ENCODE data around the gene INO80D. TPM values are rescaled to one million over a fixed set of nuclear protein-coding genes. Genes with fewer than 3 reads are reported as not detected.

Gene INO80D
- total RNA-seq, 1 experiment from 2014 or later, result 21.7 TPM

- intact Hi-C loops (cut with micrococcal nuclease; ENCODE audit: unreplicated experiment), result no loop called here
- TF ChIP-seq EZH2 (IDR thresholded peaks at IDR 0.05; ENCODE audit: borderline replicate concordance, low read depth, low read length, poor library complexity, severe bottlenecking), result no peak
- TF ChIP-seq CTCF (conservative IDR thresholded peaks at IDR 0.05; ENCODE audit: low read depth, low read length), result no peak
- Histone ChIP-seq H3K27ac (ENCODE audit: low read depth, low read length, poor library complexity, severe bottlenecking) (no peak overlapping the region), H3K27me3 (replicated peaks; ENCODE audit: insufficient read depth, low read depth, low read length, poor library complexity) (no peaks in the 10 kb centered on the region), H3K9me3 (ENCODE audit: low read depth, low read length, poor library complexity, severe bottlenecking) (no peaks in the 10 kb centered on the region), H3K4me1 (ENCODE audit: insufficient read depth, low read length, poor library complexity, severe bottlenecking) (no peaks in the 10 kb centered on the region), H3K4me3 (ENCODE audit: low read depth, low read length, poor library complexity, severe bottlenecking) (no peak overlapping the region), H3K36me3 (ENCODE audit: insufficient read depth, low read length, poor library complexity, severe bottlenecking) (peaks cover 9% of the 10 kb centered on the region)
- POLR2A ChIA-PET (ENCODE audit: low non-redundant PET), result no interaction called here
- BruUV-seq (replicated peaks), result no TSS peak
- CTCF ChIA-PET, result no interaction called here
- peak; percentile 36 for DNase-seq (ENCODE audit: low spot score)
Measured at GRCh38 chr2:206054952-206055351, 31.0 kb downstream of the INO80D start.

- Histone ChIP-seq H3K4me1 (ENCODE audit: insufficient read depth, low read length, poor library complexity, severe bottlenecking) (no peaks in the 10 kb centered on the region), H3K9me3 (ENCODE audit: low read depth, low read length, poor library complexity, severe bottlenecking) (no peaks in the 10 kb centered on the region), H3K4me3 (ENCODE audit: low read depth, low read length, poor library complexity, severe bottlenecking) (no peak overlapping the region), H3K27ac (ENCODE audit: low read depth, low read length, poor library complexity, severe bottlenecking) (no peak overlapping the region), H3K36me3 (ENCODE audit: insufficient read depth, low read length, poor library complexity, severe bottlenecking) (peaks cover 9% of the 10 kb centered on the region), H3K27me3 (replicated peaks; ENCODE audit: insufficient read depth, low read depth, low read length, poor library complexity) (no peaks in the 10 kb centered on the region)
- intact Hi-C loops (cut with micrococcal nuclease; ENCODE audit: unreplicated experiment), result no loop called here
- TF ChIP-seq CTCF (conservative IDR thresholded peaks at IDR 0.05; ENCODE audit: low read depth, low read length) (no peak), EZH2 (IDR thresholded peaks at IDR 0.05; ENCODE audit: borderline replicate concordance, low read depth, low read length, poor library complexity, severe bottlenecking) (no peak)
- no peak for DNase-seq (ENCODE audit: low spot score)
- BruUV-seq (replicated peaks), result no TSS peak
- ChIA-PET CTCF (no interaction called here), POLR2A (ENCODE audit: low non-redundant PET) (no interaction called here)
Measured at GRCh38 chr2:206051912-206052311, 34.1 kb downstream of the INO80D start.

- Histone ChIP-seq H3K27ac (ENCODE audit: low read depth, low read length, poor library complexity, severe bottlenecking) (no peak overlapping the region), H3K36me3 (ENCODE audit: insufficient read depth, low read length, poor library complexity, severe bottlenecking) (peaks cover 5% of the 10 kb centered on the region), H3K4me3 (ENCODE audit: low read depth, low read length, poor library complexity, severe bottlenecking) (no peak overlapping the region), H3K9me3 (ENCODE audit: low read depth, low read length, poor library complexity, severe bottlenecking) (no peaks in the 10 kb centered on the region), H3K4me1 (ENCODE audit: insufficient read depth, low read length, poor library complexity, severe bottlenecking) (no peaks in the 10 kb centered on the region), H3K27me3 (replicated peaks; ENCODE audit: insufficient read depth, low read depth, low read length, poor library complexity) (no peaks in the 10 kb centered on the region)
- no peak for DNase-seq (ENCODE audit: low spot score)
- ChIA-PET CTCF (no interaction called here), POLR2A (ENCODE audit: low non-redundant PET) (no interaction called here)
- TF ChIP-seq CTCF (conservative IDR thresholded peaks at IDR 0.05; ENCODE audit: low read depth, low read length) (no peak), EZH2 (IDR thresholded peaks at IDR 0.05; ENCODE audit: borderline replicate concordance, low read depth, low read length, poor library complexity, severe bottlenecking) (no peak)
- BruUV-seq (replicated peaks), result no TSS peak
- intact Hi-C loops (cut with micrococcal nuclease; ENCODE audit: unreplicated experiment), result no loop called here
Measured at GRCh38 chr2:206049392-206049791, 36.6 kb downstream of the INO80D start.
